GM19193 (cell line): ENCODE data around the gene ALOX5.

Source experiments
- POLR2A ChIP-seq: IDR thresholded peaks from 4 replicates; pipeline ENCODE4 v1.6.1; 2011; ENCODE audit not compliant: insufficient read depth, insufficient read length; ENCODE audit errors: extremely low read depth

Gene ALOX5

GRCh38 chr10:45404087-45404769 is 30.2 kb downstream of the ALOX5 start:
- TF ChIP-seq POLR2A = no peak

- no peak for TF ChIP-seq POLR2A
Measured at GRCh38 chr10:45404770-45405120, 30.7 kb downstream of the ALOX5 start.

GRCh38 chr10:45407542-45407941 is 33.5 kb downstream of the ALOX5 start:
- TF ChIP-seq POLR2A = no peak

GRCh38 chr10:45408421-45409319 is 34.7 kb downstream of the ALOX5 start:
- TF ChIP-seq POLR2A = no peak

- TF ChIP-seq POLR2A = no peak
Measured at GRCh38 chr10:45409782-45410181, 35.8 kb downstream of the ALOX5 start.

- TF ChIP-seq POLR2A = no peak
Measured at GRCh38 chr10:45410489-45410806, 36.4 kb downstream of the ALOX5 start.

GRCh38 chr10:45410807-45411606 is 37.0 kb downstream of the ALOX5 start:
- no peak for TF ChIP-seq POLR2A

GRCh38 chr10:45411607-45411940 is 37.6 kb downstream of the ALOX5 start:
- TF ChIP-seq POLR2A = no peak

GRCh38 chr10:45416603-45417002 is 42.6 kb downstream of the ALOX5 start:
- TF ChIP-seq POLR2A = no peak

GRCh38 chr10:45417746-45418145 is 43.7 kb downstream of the ALOX5 start:
- TF ChIP-seq POLR2A = no peak

GRCh38 chr10:45418417-45418848 is 44.4 kb downstream of the ALOX5 start:
- TF ChIP-seq POLR2A = no peak

- peak; percentile 73 for TF ChIP-seq POLR2A
Measured at GRCh38 chr10:45418849-45419675, 45.0 kb downstream of the ALOX5 start.

GRCh38 chr10:45419676-45420025 is 45.6 kb downstream of the ALOX5 start:
- TF ChIP-seq POLR2A = no peak

GRCh38 chr10:45420453-45421192 is 46.6 kb downstream of the ALOX5 start:
- peak; percentile 39 for TF ChIP-seq POLR2A
